Chondrocyte (in vitro differentiated cells): ENCODE data around the gene COX11. TPM values are rescaled to one million over a fixed set of nuclear protein-coding genes. Genes with fewer than 3 reads are reported as not detected.

ENCODE experiments used
- DNase-seq: peaks from one replicate; pipeline ENCODE4 v3.0.0; 2021; ENCODE audit warnings: mixed read lengths, low spot score
- H3K27ac Mint-ChIP-seq: one replicate; pipeline ENCODE4 v1.8.0; 2021; ENCODE audit warnings: mild to moderate bottlenecking, moderate library complexity, mixed read lengths; ENCODE audit not compliant: unreplicated experiment
- H3K27me3 Mint-ChIP-seq: 2 replicates; pipeline ENCODE4 v1.8.0; 2021; ENCODE audit warnings: low read depth, mixed read lengths
- H3K36me3 Mint-ChIP-seq: 2 replicates; pipeline ENCODE4 v1.8.0; 2021; ENCODE audit warnings: low read depth, mixed read lengths
- H3K4me1 Mint-ChIP-seq: 2 replicates; pipeline ENCODE4 v1.8.0; 2021; ENCODE audit warnings: low read depth, mild to moderate bottlenecking, mixed read lengths
- H3K4me3 Mint-ChIP-seq: one replicate; pipeline ENCODE4 v1.8.0; 2021; ENCODE audit warnings: mild to moderate bottlenecking, moderate library complexity, mixed read lengths; ENCODE audit not compliant: unreplicated experiment
- H3K9me3 Mint-ChIP-seq: 2 replicates; pipeline ENCODE4 v1.8.0; 2021; ENCODE audit warnings: low read depth, mixed read lengths
- CTCF ChIP-seq: fragments of 200-600 bp; sonication (generic); IDR thresholded peaks from 2 replicates; pipeline ENCODE4 v1.5.0; 2021; ENCODE audit warnings: antibody characterized with exemption, mild to moderate bottlenecking, moderate library complexity
- total RNA-seq: library from RNA; stranded (reverse); gene quantifications from 3 replicates; pipeline ENCODE4 v1.2.1, GENCODE V29; 2021

Gene COX11
- total RNA-seq, 1 donor from 2014 or later: 34.6 TPM

- H3K4me1 Mint-ChIP-seq: peaks cover 12% of the 10 kb centered on the region
- no peak overlapping the region for H3K27ac Mint-ChIP-seq
- no peaks in the 10 kb centered on the region for H3K27me3 Mint-ChIP-seq
- no peak overlapping the region for H3K4me3 Mint-ChIP-seq
- TF ChIP-seq CTCF: no peak
- H3K9me3 Mint-ChIP-seq: no peaks in the 10 kb centered on the region
- H3K36me3 Mint-ChIP-seq: peaks cover 45% of the 10 kb centered on the region
- no peak for DNase-seq
Measured at GRCh38 chr17:54932711-54933110, 35.7 kb downstream of the COX11 start.

- Mint-ChIP-seq H3K36me3 (peaks cover 31% of the 10 kb centered on the region), H3K9me3 (no peaks in the 10 kb centered on the region)
- DNase-seq: no peak
Measured at GRCh38 chr17:54927525-54927924, 40.9 kb downstream of the COX11 start.

DNA sequence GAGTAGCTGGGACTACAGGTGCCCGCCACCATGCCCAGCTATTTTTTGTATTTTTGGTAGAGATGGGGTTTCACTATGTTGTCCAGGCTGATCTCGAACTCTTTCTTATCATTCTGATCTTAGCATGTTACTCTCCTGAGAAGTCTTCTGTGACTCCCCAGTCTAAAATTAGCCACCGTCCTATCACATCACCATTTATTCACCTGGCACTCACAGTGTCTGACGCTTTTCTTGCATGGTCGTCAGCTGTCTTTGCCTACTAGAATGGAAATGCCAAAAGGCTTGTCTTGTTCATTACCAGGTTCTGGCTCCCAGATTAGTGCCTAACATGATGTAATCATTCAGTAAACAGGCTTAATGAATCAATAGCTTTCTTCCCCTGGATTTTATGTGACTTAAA is 44.0 kb downstream of the COX11 start:
- Mint-ChIP-seq H3K36me3 (peaks cover 25% of the 10 kb centered on the region), H3K27ac (no peak overlapping the region)

More at GRCh38 chr17:54927525-54927924, 40.9 kb downstream of the COX11 start:
- Mint-ChIP-seq H3K4me3 (no peak overlapping the region), H3K27me3 (no peaks in the 10 kb centered on the region), H3K4me1 (peaks cover 5% of the 10 kb centered on the region), H3K27ac (no peak overlapping the region)
- no peak for TF ChIP-seq CTCF

GRCh38 chr17:54920819-54921218 is 47.6 kb downstream of the COX11 start:
- Mint-ChIP-seq H3K27me3 (no peaks in the 10 kb centered on the region), H3K4me3 (no peak overlapping the region), H3K36me3 (peaks cover 36% of the 10 kb centered on the region), H3K4me1 (no peaks in the 10 kb centered on the region), H3K27ac (no peak overlapping the region), H3K9me3 (peaks cover 12% of the 10 kb centered on the region)
- DNase-seq: no peak
- TF ChIP-seq CTCF: no peak

More for the DNA sequence above, 44.0 kb downstream of the COX11 start:
- no peak for TF ChIP-seq CTCF
- H3K4me1 Mint-ChIP-seq: peaks cover 5% of the 10 kb centered on the region
- no peak overlapping the region for H3K4me3 Mint-ChIP-seq
- no peaks in the 10 kb centered on the region for H3K9me3 Mint-ChIP-seq
- no peak for DNase-seq
- no peaks in the 10 kb centered on the region for H3K27me3 Mint-ChIP-seq

GRCh38 chr17:54919425-54919824 is 49.0 kb downstream of the COX11 start:
- Mint-ChIP-seq H3K27me3 (no peaks in the 10 kb centered on the region), H3K27ac (no peak overlapping the region), H3K9me3 (peaks cover 12% of the 10 kb centered on the region), H3K36me3 (peaks cover 40% of the 10 kb centered on the region), H3K4me3 (no peak overlapping the region), H3K4me1 (no peaks in the 10 kb centered on the region)
- no peak for TF ChIP-seq CTCF
- DNase-seq: no peak
